GM19238 (cell line): Measurements from ENCODE around the gene COG3.
A peak's percentile ranks its signal among the peaks of the same experiment; 100 is the strongest.

ENCODE experiments used
- DNase-seq: peaks from one replicate; pipeline ENCODE4 v3.0.0; 2011; ENCODE audit warnings: low spot score; ENCODE audit not compliant: insufficient read length

COG3 gene

DNA sequence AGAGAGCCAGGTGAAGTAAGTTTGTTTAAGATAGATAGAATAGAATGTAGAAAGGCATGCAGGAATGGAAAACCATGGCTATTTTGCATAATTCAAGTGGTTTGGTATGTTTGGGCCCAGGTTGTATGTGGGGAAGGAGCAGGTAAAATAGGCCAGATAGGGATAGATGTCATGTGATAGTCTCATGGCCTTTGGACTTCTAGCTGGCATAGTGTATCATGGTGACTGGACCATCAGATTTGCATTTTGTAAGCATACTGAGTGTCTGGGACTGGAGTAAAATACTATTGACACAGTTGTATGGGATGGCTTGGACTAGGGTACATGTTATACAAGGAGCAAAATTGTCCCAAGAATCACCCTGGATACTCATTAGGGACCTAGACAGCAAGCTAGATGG is 38.9 kb downstream of the COG3 start:
- DNase-seq: no peak

DNA sequence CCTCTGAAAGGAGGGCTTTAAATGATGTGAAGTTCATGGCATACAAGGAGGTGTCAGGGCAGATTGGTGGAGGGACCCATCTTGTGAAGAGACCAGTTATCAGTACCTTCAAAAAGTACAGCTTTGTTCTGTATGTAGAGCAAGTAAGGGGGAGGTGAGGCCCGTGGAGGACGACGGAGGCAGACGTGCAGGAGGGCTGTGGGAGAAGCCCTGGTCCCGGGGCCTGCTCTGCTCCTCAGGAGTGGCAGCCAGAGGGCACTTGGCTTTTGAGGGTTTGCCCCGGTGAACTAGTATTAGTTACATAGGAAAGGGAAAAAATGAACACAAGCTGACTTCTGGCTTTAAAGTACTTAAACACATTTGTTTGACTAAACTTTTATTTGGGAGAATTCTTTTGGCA is 42.1 kb downstream of the COG3 start:
- DNase-seq: no peak

GRCh38 chr13:45508776-45509175 is 44.0 kb downstream of the COG3 start:
- no peak for DNase-seq

DNA sequence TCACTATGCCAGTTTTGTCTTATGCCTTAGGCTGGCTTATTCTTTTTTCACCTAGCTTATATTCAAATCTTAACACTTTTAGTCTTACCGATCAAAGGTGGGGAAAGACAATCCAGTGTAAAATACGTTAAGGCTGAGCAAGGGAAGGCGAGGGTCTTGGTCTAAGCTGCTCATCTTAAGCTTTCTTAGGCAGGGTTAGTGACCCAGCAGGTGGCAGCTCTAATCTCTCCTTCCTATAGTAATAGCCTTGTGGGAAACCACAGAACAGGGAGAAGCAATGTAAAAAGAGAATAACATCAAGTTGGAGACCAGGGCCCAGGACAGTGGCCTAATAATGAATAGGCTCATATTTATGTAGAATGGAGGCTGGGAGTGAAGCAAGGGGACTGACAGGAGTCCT is 45.9 kb downstream of the COG3 start:
- DNase-seq: no peak

DNA sequence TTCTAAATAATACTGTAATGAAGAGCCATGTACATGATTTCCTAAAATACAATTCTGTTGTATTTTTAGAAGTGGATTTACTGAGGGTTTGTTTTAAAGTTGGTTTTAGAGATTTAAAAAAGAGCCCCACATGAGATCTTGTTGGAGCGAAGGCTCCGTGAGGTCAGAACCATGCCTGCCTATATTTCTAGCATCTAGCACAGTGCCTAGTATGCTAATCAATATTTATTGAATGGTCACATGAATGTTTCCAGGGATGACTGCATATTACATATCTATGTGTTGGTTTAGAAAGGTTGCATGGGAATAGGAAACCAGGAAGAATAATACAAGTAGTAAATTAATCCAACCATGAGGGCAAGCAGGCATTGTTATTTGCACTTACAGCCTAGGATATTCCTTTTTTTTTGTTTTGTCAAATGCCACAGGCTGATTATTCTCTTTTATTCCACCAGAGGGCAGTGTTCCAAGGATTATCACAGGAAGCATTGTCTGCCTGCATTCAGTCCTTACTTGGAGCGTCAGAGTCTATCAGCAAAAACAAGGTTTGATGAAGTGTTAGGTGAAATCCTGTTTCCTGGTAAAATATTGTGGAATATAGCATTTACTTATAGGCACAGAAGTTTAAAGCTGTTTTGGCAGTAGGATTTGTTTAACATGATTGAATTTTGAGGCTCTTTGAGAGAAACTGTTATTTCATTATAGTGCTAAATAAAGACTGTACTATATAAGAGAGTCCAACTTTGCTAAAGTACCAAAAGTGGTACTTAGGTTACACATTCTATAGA is 46.8 kb downstream of the COG3 start:
- DNase-seq: peak; percentile 17

DNA sequence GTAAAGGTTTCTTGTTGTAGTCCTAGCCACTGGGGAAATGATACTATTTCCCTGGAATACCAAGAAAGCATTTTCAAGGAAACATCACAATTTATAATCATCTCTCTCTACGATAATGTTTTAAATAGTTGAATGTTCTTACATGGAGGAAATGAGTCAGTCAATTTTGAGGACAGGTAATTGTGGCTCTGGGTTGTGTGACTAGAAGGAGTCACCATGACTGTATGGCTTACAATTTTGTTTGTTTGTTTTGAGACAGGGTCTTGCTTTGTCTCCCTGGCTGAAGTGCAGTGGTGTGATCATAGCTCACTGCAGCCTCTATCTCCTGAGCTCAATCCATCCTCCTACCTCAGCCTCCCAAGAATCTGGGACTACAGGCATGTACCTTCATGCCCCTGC is 47.4 kb downstream of the COG3 start:
- no peak for DNase-seq

DNA sequence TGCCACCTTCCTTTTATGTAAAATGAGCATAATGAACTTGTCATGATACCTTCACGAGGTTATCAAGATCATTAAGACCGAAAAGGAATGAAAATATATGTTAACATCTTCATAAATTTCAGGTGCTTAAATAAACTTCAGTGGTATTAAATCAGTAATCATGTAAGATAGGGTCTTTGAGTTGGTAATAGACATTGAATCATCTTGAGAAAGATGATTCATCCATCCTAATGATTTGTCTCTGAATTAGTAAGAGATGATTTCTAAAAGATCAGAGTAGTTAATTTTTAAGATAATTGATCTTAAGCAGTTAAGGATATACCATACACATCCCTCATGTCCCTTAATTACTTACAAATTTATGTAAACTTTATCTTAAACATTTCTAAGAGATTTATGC is 52.0 kb downstream of the COG3 start:
- DNase-seq: no peak

GRCh38 chr13:45518525-45519245 is 53.9 kb downstream of the COG3 start:
- no peak for DNase-seq

- DNase-seq: no peak
Measured at GRCh38 chr13:45519493-45519892, 54.8 kb downstream of the COG3 start.

DNA sequence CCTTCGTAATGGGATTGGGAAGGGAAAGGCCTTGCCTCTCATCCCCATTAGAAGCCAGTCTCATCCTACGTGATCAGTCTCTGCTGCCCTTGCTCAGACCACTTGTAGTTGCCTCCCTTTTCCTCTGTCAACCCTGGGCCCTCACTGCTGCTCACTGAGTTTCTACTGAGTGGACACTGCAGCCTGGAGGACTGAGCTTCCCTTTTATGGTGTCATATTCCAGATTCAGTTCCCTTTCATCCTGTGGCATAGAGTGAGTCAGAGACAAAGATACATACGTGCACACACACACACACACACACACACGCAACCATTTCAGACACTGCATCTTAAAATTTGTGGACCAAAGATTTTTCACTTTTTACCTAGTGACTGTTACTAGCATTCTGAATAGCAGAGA is 56.6 kb downstream of the COG3 start:
- DNase-seq: no peak

DNA sequence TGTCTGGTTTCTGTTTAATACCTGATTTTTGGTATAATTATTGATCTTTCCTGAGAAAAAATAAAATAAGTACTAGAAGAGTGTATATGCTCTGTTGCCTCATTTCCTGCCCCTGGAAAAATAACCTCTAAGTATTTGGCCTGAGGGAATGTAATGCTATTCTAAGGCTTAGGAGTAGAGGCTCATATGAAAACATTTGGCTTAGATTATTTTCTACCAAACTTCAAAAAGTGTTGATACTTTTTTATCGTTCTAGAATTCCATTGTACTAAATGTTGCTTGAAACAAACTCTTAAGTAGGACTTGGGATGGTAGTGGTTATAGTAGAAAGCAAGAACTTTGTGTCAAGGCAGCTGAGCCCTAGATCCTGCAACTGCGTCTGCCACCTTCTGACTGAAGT is 57.8 kb downstream of the COG3 start:
- no peak for DNase-seq

- no peak for DNase-seq
Measured at GRCh38 chr13:45527699-45528462, 63.1 kb downstream of the COG3 start.

DNA sequence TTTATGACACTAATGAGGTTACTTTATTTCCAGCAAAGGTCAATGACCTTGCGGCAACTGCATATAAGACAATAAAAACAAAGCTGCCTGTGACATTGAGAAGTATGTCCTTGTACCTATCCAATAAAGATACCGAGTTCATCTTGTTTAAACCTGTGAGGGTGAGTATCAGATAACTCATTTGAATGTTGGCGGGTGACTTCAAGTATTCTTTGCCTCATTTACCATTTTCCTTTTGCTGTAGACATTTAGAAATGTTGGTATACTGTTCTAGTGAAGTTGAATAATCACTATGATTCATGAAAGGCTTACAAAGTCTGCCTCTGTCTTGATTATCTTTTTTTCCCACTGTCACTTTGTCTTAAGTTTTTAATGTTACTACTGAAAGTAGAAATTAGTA is 65.0 kb downstream of the COG3 start:
- DNase-seq: no peak

GRCh38 chr13:45534604-45535003 is 69.9 kb downstream of the COG3 start:
- DNase-seq: no peak

GRCh38 chr13:45536224-45536623 is 71.5 kb downstream of the COG3 start:
- DNase-seq: no peak

GRCh38 chr13:45537516-45537915 is 72.8 kb downstream of the COG3 start:
- DNase-seq: no peak

- DNase-seq: no peak
Measured at GRCh38 chr13:45538382-45538781, 73.6 kb downstream of the COG3 start.

DNA sequence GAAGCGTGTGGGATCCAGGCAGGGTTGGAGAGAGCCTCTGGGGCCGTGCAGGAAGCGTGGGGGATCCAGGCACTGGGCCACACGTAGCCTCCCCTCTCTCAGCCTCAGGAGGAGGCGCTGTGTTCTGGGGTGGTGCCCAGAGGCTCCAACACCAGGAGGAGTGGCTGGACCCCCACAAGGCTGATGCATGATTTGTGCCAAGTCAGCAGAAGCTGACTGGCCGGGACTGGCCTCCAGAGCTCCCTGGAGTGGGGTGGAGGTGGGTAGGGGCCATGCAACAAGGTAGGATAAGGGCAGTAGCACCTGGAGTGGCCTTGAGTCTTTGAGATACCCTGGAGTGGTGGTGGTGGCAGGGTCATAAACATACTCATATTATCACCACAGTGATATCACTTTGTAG is 75.5 kb downstream of the COG3 start:
- DNase-seq: no peak

GRCh38 chr13:45540864-45541263 is 76.1 kb downstream of the COG3 start:
- DNase-seq: no peak

DNA sequence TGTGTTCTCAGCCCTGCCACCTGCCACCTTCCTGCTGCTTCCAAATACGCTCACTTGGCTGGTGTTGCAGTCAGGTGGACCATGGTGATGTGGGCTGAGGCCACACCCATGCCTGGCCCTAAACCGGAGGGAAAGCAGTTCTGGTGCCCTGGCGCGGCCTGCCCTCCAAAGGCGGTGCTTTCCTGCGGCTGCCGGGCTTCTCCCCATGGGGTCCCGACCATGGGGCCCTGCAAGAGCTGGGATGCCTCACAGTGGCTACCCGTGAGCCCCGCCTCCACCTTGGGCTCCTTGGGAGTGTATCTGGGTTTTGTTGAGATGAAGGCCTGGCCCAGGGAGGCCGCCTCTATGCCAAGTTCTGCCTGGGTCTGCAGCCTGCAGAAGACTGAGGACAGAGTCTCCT is 77.1 kb downstream of the COG3 start:
- no peak for DNase-seq

DNA sequence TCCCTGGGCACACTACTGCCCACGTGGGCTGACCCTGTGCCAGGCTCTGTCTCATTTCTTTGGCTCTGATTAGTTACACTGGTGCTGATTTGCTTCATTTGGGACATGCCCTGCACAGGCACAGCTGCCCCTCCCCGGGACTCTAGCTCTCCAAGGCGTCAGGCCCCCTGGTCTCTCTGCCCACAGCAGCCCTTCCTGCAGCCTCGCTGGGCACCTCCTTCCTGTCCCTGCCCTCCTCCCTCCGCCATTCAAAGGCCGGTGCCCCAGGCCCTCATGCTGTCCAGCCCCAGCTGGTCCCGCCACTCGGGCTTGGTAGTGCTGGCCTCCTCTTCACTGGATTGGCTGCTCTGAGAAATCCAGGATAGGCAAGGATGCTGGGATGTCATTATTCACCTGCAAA is 77.7 kb downstream of the COG3 start:
- no peak for DNase-seq

DNA sequence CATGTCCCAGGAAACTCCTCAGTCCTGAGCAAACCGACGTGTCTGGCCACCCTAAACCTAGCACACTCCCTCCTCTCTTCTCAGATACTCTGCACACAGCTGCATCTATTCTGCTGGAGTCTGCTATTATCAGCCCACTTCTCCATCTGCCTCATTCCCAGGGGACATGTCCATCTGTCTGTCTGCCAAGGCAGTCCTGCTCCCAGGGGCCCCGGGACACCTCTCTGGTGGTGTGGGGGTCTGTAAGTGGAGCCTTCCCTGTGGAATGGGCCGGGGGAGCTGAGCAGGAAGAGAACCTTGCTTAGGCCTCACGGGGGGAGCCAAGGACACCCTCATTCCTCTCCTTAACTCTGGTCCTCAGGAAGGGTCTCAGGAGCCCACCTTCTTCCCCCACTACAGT is 78.1 kb downstream of the COG3 start:
- no peak for DNase-seq
